GM12878 (cell line): ENCODE results near the gene NUP54. TPM values are rescaled to one million over a fixed set of nuclear protein-coding genes. Genes with fewer than 3 reads are reported as not detected.

ENCODE experiments used
- ATAC-seq: fragments of 200-7000 bp; cut with Tn5 transposase; 3 replicates; pipeline ENCODE4 v1.9.1; 2020; ENCODE audit warnings: mild to moderate bottlenecking, moderate library complexity
- BruUV-seq: library from RNA; stranded (reverse); fragments of 400-500 nt; replicated peaks from 2 replicates; lab custom pipeline; 2021; lab: Mats Ljungman, UMichigan
- CTCF ChIA-PET: fragments of 300-600 bp; sonication (Branson Sonifier 250); formaldehyde crosslinking; extraction: SDS; loops from one replicate; lab custom pipeline; 2021; ENCODE audit warnings: inconsistent platforms; lab: Yijun Ruan, JAX
- POLR2A ChIA-PET: fragments of 350-600 bp; formaldehyde crosslinking; extraction: SDS; loops from one replicate; lab custom pipeline; 2021; ENCODE audit warnings: inconsistent platforms; lab: Charles Lee
- RAD21 ChIA-PET: fragments of 300-600 bp; sonication (Branson Sonifier 250); formaldehyde crosslinking; loops from one replicate; lab custom pipeline; 2023; ENCODE audit warnings: antibody characterized with exemption; ENCODE audit not compliant: unreplicated experiment; lab: Charles Lee
- SMC1A ChIA-PET: fragments of 300-600 bp; sonication (Branson Sonifier 250); formaldehyde crosslinking; loops from one replicate; lab custom pipeline; 2023; ENCODE audit not compliant: unreplicated experiment, uncharacterized antibody; lab: Charles Lee
- DNase-seq: peaks from one replicate; pipeline ENCODE4 v3.0.0-alpha.2; 2011; ENCODE audit warnings: low read depth, low spot score
- FAIRE-seq: peaks from 3 replicates; lab custom pipeline; 2011; peaks lifted over from hg19 to GRCh38; lab: Jason Lieb, UNC
- H2AFZ ChIP-seq: 2 replicates; pipeline ENCODE4 v1.6.0; 2011; ENCODE audit warnings: low read depth, low read length, control low read depth; ENCODE audit not compliant: control insufficient read depth
- H3K27ac ChIP-seq: 2 replicates; pipeline ENCODE4 v1.5.1; 2011; ENCODE audit warnings: control low read depth; ENCODE audit not compliant: control insufficient read depth, insufficient read depth
- H3K27me3 ChIP-seq, 2 experiments: replicated peaks in 1 of 2; 2 replicates each; pipeline versions ENCODE4 v1.6.0 to v1.6.1; 2011; ENCODE audit warnings: low read length in 1 of 2; ENCODE audit not compliant: control insufficient read depth in 2 of 2, insufficient read depth in 2 of 2
- H3K36me3 ChIP-seq, 2 experiments: 2 replicates each; pipeline ENCODE4 v1.5.1; 2011; ENCODE audit warnings: low read length in 1 of 2; ENCODE audit not compliant: control insufficient read depth in 2 of 2, insufficient read depth in 2 of 2
- H3K4me1 ChIP-seq: 2 replicates; pipeline ENCODE4 v1.6.1; 2011; ENCODE audit warnings: mild to moderate bottlenecking, low read length, moderate library complexity, mixed read lengths; ENCODE audit not compliant: control insufficient read depth, insufficient read depth
- H3K4me2 ChIP-seq: 2 replicates; pipeline ENCODE4 v1.6.0; 2011; ENCODE audit warnings: control low read depth; ENCODE audit not compliant: control insufficient read depth, insufficient read depth
- H3K4me3 ChIP-seq: fragments of 200-600 bp; sonication (generic); 2 replicates; pipeline ENCODE4 v1.5.1; 2016
- H3K79me2 ChIP-seq: 2 replicates; pipeline ENCODE4 v1.6.0; 2011; ENCODE audit warnings: low read length; ENCODE audit not compliant: control insufficient read depth, insufficient read depth
- H3K9ac ChIP-seq: 2 replicates; pipeline ENCODE4 v1.8.0; 2011; ENCODE audit warnings: low read length, control low read depth, mixed read lengths; ENCODE audit not compliant: control insufficient read depth, insufficient read depth
- H3K9me3 ChIP-seq: replicated peaks from 3 replicates; pipeline ENCODE4 v1.5.1; 2011; ENCODE audit warnings: mild to moderate bottlenecking, low read length; ENCODE audit not compliant: control insufficient read depth, insufficient read depth
- H4K20me1 ChIP-seq: 2 replicates; pipeline ENCODE4 v1.6.0; 2011; ENCODE audit not compliant: control insufficient read depth, insufficient read depth
- EGR1 ChIP-seq, 2 experiments: IDR thresholded peaks; 1 replicate in 1 of 2; 2 replicates in 1 of 2; pipeline ENCODE4 v1.6.1; 2011 to 2012; ENCODE audit warnings: low read depth in 2 of 2, low read length in 2 of 2, borderline replicate concordance in 1 of 2, mild to moderate bottlenecking in 1 of 2, moderate library complexity in 1 of 2
- FOXK2 ChIP-seq: fragments of 450-650 bp; IDR thresholded peaks from 2 replicates; pipeline ENCODE4 v1.6.1; 2017; ENCODE audit warnings: mild to moderate bottlenecking, moderate library complexity
- GABPA ChIP-seq: IDR thresholded peaks from 2 replicates; pipeline ENCODE4 v1.6.1; 2014; ENCODE audit warnings: antibody characterized with exemption, low read depth, mild to moderate bottlenecking, inconsistent platforms
- IRF4 ChIP-seq: IDR thresholded peaks from 2 replicates; pipeline ENCODE4 v1.6.1; 2011; ENCODE audit warnings: low read depth, low read length
- MAX ChIP-seq: IDR thresholded peaks from 2 replicates; pipeline ENCODE4 v1.6.1; 2012; ENCODE audit warnings: low read depth, low read length, improper control_type of control experiment
- MEF2A ChIP-seq: IDR thresholded peaks from 2 replicates; pipeline ENCODE4 v1.6.1; 2011; ENCODE audit warnings: low read depth, mild to moderate bottlenecking, low read length, moderate library complexity; ENCODE audit not compliant: insufficient read depth
- MEF2B ChIP-seq: fragments of 450-650 bp; IDR thresholded peaks from 2 replicates; pipeline ENCODE4 v1.6.1; 2018; ENCODE audit warnings: mild to moderate bottlenecking, moderate library complexity; ENCODE audit not compliant: partially characterized antibody, poor library complexity, severe bottlenecking
- MXI1 ChIP-seq: fragments of 150-350 bp; IDR thresholded peaks from 2 replicates; pipeline ENCODE4 v1.6.1; 2011; ENCODE audit warnings: low read depth, mild to moderate bottlenecking, inconsistent platforms, low read length, improper control_type of control experiment
- SUPT20H ChIP-seq: IDR thresholded peaks from 2 replicates; pipeline ENCODE4 v1.6.1; 2011; ENCODE audit warnings: low read depth, mild to moderate bottlenecking, low read length, moderate library complexity, borderline replicate concordance; ENCODE audit not compliant: control insufficient read depth
- TAF1 ChIP-seq: IDR thresholded peaks from 2 replicates; pipeline ENCODE4 v1.6.1; 2011; ENCODE audit warnings: mild to moderate bottlenecking, low read depth, low read length, borderline replicate concordance
- WRNIP1 ChIP-seq: IDR thresholded peaks from 2 replicates; pipeline ENCODE4 v1.6.1; 2011; ENCODE audit warnings: low read depth, low read length, improper control_type of control experiment, borderline replicate concordance
- WGBS: methylation state at CpG from one replicate; pipeline ENCODE4 v1.1.6; 2016; ENCODE audit warnings: low lambda C conversion rate; ENCODE audit not compliant: insufficient replicate concordance, insufficient coverage; ENCODE audit errors: missing lambda C conversion rate; 5-methylcytosine and 5-hydroxymethylcytosine counted together
- in situ Hi-C: fragments of 300-500 bp; cut with MboI; formaldehyde crosslinking; loops from 9 replicates; pipeline ENCODE4 v1.14.3; 2018; ENCODE audit warnings: mixed read lengths
- intact Hi-C: fragments of 100-400 bp; cut with micrococcal nuclease; formaldehyde crosslinking; loops from one replicate; pipeline ENCODE4 v1.14.2; 2022; ENCODE audit not compliant: unreplicated experiment
- polyA plus RNA-seq, 11 experiments: library from polyadenylated mRNA; depleted of rRNA in 4 of 11; unstranded in 6 of 11; stranded (reverse) in 5 of 11; fragments of >200 nt; fragmentation: Nextera tagmentation in 4 of 11; fragmentation: Illumina TruSeq in 1 of 11; extraction: Ambion mirVana in 4 of 11; extraction: Trizol in 1 of 11; gene quantifications; 1 replicate in 1 of 11; 2 replicates in 10 of 11; pipeline versions ENCODE4 v1.2.1 to v1.2.3, GENCODE V29; 2011 to 2016; ENCODE audit warnings: inconsistent platforms in 2 of 11, missing spikeins in 2 of 11, low read depth in 1 of 11
- total RNA-seq, 4 experiments: library from RNA; depleted of rRNA in 3 of 4; stranded (reverse); fragments of >200 nt in 3 of 4; fragmentation: Illumina TruSeq in 1 of 4; extraction: Trizol in 1 of 4; gene quantifications; 2 replicates each; pipeline versions ENCODE4 v1.2.1 to v1.2.3, GENCODE V29; 2013 to 2021

Gene NUP54
- total and polyA plus RNA-seq, 10 of the 15 experiments (the other 5 are each of a cell fraction or from before 2014, with no cell fraction given): 17.5 to 69.0 (median 42.3) TPM

DNA sequence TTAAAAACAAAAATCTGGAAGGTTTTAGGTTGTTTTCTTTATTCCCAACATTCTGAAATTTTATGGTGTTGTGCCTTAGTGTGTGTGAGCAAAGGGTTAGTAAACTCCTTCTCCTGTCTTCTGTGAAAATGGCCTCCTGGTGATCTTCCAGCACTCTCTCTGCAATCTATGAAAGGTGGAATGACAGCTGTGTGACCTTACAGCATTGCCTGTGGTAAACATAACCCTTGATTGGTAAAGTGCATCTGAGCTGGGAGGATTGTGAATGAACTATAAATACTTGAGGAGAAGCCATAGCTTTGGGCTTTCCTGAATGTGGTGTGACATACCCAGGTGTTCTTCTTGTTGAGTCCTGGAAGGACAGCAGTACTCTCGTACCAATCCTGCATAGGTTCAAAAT lies 63.7 kb downstream of the NUP54 start:
- no peaks in the 10 kb centered on the region for H3K4me1 ChIP-seq
- H3K36me3 ChIP-seq: no peaks in the 10 kb centered on the region
- no peak for ATAC-seq
- H3K9me3 ChIP-seq: no peaks in the 10 kb centered on the region
- no peak overlapping the region for H3K27ac ChIP-seq
- WGBS: 4% methylated on average over 1 of the region's 1 CpG
- no peak overlapping the region for H2AFZ ChIP-seq
- ChIA-PET SMC1A (interaction anchor here (0.6 to 5.2 kb wide), 4 partner anchors 16 to 383 kb away, joined by 3 to 25 read pairs (median 3); no protein-coding TSS in a partner anchor), POLR2A (no interaction called here), CTCF (interaction anchor here (1.0 to 5.5 kb wide), 4 partner anchors 17 to 168 kb away, joined by 3 to 43 read pairs (median 3); no protein-coding TSS in a partner anchor), RAD21 (no interaction called here)
- in situ Hi-C loops (no loop called here), intact Hi-C loops (loop anchor here (5.0 kb wide), 1 partner anchor 172 kb away; no protein-coding TSS in a partner anchor)
- no peak overlapping the region for H3K9ac ChIP-seq
- FAIRE-seq: no peak
- H3K4me3 ChIP-seq: no peak overlapping the region
- peaks cover 2% of the 10 kb centered on the region; the same call in 1 of the 2 replicates for H4K20me1 ChIP-seq
- TF ChIP-seq MEF2B (no peak), WRNIP1 (no peak), MEF2A (no peak), GABPA (no peak), EGR1 (IDR thresholded peaks at IDR 0.05; ENCODE audit: borderline replicate concordance in 1 of 2, low read depth in 2 of 2, low read length in 2 of 2) (no peak), FOXK2 (no peak), MAX (no peak), TAF1 (no peak), IRF4 (no peak), MXI1 (no peak), SUPT20H (no peak)
- peaks cover 0 to 3% of the 10 kb centered on the region in 2 experiments; a peak in 1 of 4 replicates for H3K27me3 ChIP-seq
- no peak for DNase-seq
- no peaks in the 10 kb centered on the region for H3K79me2 ChIP-seq
- BruUV-seq: no TSS peak
- H3K4me2 ChIP-seq: no peak overlapping the region
